ENCODE results near the gene CEP70.

DNA sequence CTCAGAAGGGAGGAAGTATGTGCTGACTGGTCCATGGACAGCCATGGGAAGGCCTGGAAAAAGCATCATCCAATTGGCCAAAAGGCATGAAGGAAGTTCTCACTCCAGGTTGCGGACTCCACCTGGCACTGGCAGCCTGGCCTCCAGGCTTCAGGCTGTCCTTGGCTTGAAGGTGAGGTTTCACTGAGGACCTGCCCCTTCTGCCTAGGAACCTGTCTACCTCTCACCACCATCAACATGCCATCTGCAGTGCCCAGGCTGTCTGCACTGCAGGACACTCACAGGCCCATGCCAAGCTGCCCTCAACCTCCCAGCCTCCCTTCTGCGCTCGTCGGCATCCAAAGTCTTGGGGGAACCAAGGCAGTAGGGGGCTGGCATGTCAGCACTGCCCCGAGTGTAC lies 51.1 kb downstream of the CEP70 start:
- no peak for TF ChIP-seq POLR2A (IDR thresholded peaks at IDR 0.05)
- TF ChIP-seq, protein P1, sequence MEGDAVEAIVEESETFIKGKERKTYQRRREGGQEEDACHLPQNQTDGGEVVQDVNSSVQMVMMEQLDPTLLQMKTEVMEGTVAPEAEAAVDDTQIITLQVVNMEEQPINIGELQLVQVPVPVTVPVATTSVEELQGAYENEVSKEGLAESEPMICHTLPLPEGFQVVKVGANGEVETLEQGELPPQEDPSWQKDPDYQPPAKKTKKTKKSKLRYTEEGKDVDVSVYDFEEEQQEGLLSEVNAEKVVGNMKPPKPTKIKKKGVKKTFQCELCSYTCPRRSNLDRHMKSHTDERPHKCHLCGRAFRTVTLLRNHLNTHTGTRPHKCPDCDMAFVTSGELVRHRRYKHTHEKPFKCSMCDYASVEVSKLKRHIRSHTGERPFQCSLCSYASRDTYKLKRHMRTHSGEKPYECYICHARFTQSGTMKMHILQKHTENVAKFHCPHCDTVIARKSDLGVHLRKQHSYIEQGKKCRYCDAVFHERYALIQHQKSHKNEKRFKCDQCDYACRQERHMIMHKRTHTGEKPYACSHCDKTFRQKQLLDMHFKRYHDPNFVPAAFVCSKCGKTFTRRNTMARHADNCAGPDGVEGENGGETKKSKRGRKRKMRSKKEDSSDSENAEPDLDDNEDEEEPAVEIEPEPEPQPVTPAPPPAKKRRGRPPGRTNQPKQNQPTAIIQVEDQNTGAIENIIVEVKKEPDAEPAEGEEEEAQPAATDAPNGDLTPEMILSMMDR (IDR thresholded peaks at IDR 0.05) = no peak

Data from thyroid gland (tissue), 4 donors.